HepG2 (cell line): ENCODE measurements around the gene ARMC10.
"Not testable (repeated sequence)": the region's sequence is repeated elsewhere in the genome, so short reads cannot be mapped to it uniquely, and the experiment has no call there.

Experiments used
- BHLHE40 ChIP-seq: IDR thresholded peaks from 2 replicates; pipeline ENCODE4 v1.6.1; 2011; ENCODE audit warnings: low read length, improper control_type of control experiment
- EP300 ChIP-seq, 3 experiments: sonication (generic) in 1 of 3; formaldehyde crosslinking in 1 of 3; IDR thresholded peaks; 2 replicates each; pipeline versions ENCODE4 v1.5.1 to v1.6.1; 2011 to 2020; ENCODE audit warnings: low read depth in 2 of 3, low read length in 2 of 3, borderline replicate concordance in 1 of 3, improper control_type of control experiment in 1 of 3, mild to moderate bottlenecking in 1 of 3, missing genetic modification reagents in 1 of 3, moderate library complexity in 1 of 3
- FOSL1 ChIP-seq: sonication (generic); formaldehyde crosslinking; IDR thresholded peaks from 2 replicates; pipeline ENCODE4 v1.9.0; 2021; ENCODE audit warnings: missing genetic modification reagents, borderline replicate concordance
- FOXO1 ChIP-seq: sonication (generic); formaldehyde crosslinking; IDR thresholded peaks from 2 replicates; pipeline ENCODE4 v1.4.0; 2020; ENCODE audit warnings: missing genetic modification reagents
- HNRNPLL ChIP-seq: fragments of 200-400 bp; formaldehyde crosslinking; IDR thresholded peaks from 2 replicates; pipeline ENCODE4 v1.6.1; 2017; ENCODE audit warnings: mild to moderate bottlenecking, low read depth, low read length; ENCODE audit not compliant: poor library complexity, severe bottlenecking
- HOXA7 ChIP-seq: sonication (generic); formaldehyde crosslinking; IDR thresholded peaks from 2 replicates; pipeline ENCODE4 v1.8.1; 2022; ENCODE audit warnings: mild to moderate bottlenecking, missing genetic modification reagents, moderate library complexity
- POLR2A ChIP-seq, 2 experiments: IDR thresholded peaks; 2 replicates each; pipeline ENCODE4 v1.6.1; 2011; ENCODE audit warnings: low read depth in 2 of 2, low read length in 2 of 2, mild to moderate bottlenecking in 1 of 2, moderate library complexity in 1 of 2; ENCODE audit not compliant: insufficient read depth in 1 of 2
- RAD51 ChIP-seq: fragments of 450-650 bp; IDR thresholded peaks from 2 replicates; pipeline ENCODE4 v1.6.1; 2016; ENCODE audit warnings: borderline replicate concordance
- RFX1 ChIP-seq: fragments of 450-650 bp; IDR thresholded peaks from 2 replicates; pipeline ENCODE4 v1.6.1; 2017
- TAF15 ChIP-seq: fragments of 200-400 bp; formaldehyde crosslinking; IDR thresholded peaks from one replicate; pipeline ENCODE4 v1.6.1; 2018; ENCODE audit warnings: mild to moderate bottlenecking, low read depth, low read length; ENCODE audit not compliant: poor library complexity, severe bottlenecking
- ZNF558 ChIP-seq: sonication (generic); formaldehyde crosslinking; IDR thresholded peaks from 2 replicates; pipeline ENCODE4 v1.9.0; 2022; ENCODE audit warnings: mild to moderate bottlenecking, missing genetic modification reagents, borderline replicate concordance
- ZNF883 ChIP-seq: sonication (generic); formaldehyde crosslinking; IDR thresholded peaks from 2 replicates; pipeline ENCODE4 v1.5.1; 2020; ENCODE audit warnings: mild to moderate bottlenecking, missing genetic modification reagents; ENCODE audit errors: not compliant biosample characterization
- TF ChIP-seq, protein P1 (sequence below): sonication (generic); formaldehyde crosslinking; IDR thresholded peaks from 2 replicates; pipeline ENCODE4 v1.8.0; 2022; ENCODE audit warnings: mild to moderate bottlenecking, missing genetic modification reagents; ENCODE audit not compliant: insufficient replicate concordance
- TF ChIP-seq, protein P2 (sequence below): sonication (generic); formaldehyde crosslinking; IDR thresholded peaks from 2 replicates; pipeline ENCODE4 v1.4.0; 2020; ENCODE audit warnings: mild to moderate bottlenecking, missing genetic modification reagents

- not testable (repeated sequence) for TF ChIP-seq ZNF883 (CRISPR knock-in tag); FOXO1 (CRISPR knock-in tag); RAD51; RFX1; HOXA7 (CRISPR knock-in tag); FOSL1 (CRISPR knock-in tag); TAF15; EP300 (IDR thresholded peaks at IDR 0.05; ENCODE audit: low read depth in 2 of 2, low read length in 2 of 2); EP300 (CRISPR knock-in tag; IDR thresholded peaks at IDR 0.05; ENCODE audit: borderline replicate concordance); POLR2A (IDR thresholded peaks at IDR 0.05; ENCODE audit: insufficient read depth in 1 of 2, low read depth in 2 of 2, low read length in 2 of 2); BHLHE40; HNRNPLL; ZNF558
- TF ChIP-seq, protein P1, sequence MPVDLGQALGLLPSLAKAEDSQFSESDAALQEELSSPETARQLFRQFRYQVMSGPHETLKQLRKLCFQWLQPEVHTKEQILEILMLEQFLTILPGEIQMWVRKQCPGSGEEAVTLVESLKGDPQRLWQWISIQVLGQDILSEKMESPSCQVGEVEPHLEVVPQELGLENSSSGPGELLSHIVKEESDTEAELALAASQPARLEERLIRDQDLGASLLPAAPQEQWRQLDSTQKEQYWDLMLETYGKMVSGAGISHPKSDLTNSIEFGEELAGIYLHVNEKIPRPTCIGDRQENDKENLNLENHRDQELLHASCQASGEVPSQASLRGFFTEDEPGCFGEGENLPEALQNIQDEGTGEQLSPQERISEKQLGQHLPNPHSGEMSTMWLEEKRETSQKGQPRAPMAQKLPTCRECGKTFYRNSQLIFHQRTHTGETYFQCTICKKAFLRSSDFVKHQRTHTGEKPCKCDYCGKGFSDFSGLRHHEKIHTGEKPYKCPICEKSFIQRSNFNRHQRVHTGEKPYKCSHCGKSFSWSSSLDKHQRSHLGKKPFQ, result not testable (repeated sequence)
- TF ChIP-seq, protein P2, sequence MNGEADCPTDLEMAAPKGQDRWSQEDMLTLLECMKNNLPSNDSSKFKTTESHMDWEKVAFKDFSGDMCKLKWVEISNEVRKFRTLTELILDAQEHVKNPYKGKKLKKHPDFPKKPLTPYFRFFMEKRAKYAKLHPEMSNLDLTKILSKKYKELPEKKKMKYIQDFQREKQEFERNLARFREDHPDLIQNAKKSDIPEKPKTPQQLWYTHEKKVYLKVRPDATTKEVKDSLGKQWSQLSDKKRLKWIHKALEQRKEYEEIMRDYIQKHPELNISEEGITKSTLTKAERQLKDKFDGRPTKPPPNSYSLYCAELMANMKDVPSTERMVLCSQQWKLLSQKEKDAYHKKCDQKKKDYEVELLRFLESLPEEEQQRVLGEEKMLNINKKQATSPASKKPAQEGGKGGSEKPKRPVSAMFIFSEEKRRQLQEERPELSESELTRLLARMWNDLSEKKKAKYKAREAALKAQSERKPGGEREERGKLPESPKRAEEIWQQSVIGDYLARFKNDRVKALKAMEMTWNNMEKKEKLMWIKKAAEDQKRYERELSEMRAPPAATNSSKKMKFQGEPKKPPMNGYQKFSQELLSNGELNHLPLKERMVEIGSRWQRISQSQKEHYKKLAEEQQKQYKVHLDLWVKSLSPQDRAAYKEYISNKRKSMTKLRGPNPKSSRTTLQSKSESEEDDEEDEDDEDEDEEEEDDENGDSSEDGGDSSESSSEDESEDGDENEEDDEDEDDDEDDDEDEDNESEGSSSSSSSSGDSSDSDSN (CRISPR knock-in tag), result not testable (repeated sequence)
Measured at GRCh38 chr7:103106703-103107070, 31.7 kb downstream of the ARMC10 start.
